Heart right ventricle (tissue), 16 donors: ENCODE results near the gene CAD. TPM values are rescaled to one million over a fixed set of nuclear protein-coding genes. Genes with fewer than 3 reads are reported as not detected.

Source experiments
- ATAC-seq, 8 donors: fragments of 200-7000 bp; cut with Tn5 transposase; one replicate each; pipeline ENCODE4 v1.9.1; 2020; ENCODE audit warnings: mild to moderate bottlenecking in 8 of 8, moderate library complexity in 8 of 8, moderate number of reproducible peaks in 1 of 8
- DNase-seq, 2 donors: peaks; one replicate each; pipeline ENCODE4 v3.0.0-alpha.2; 2020
- H3K27ac ChIP-seq, 10 donors: fragments of 200-600 bp; sonication (generic) in 2 of 10; one replicate each; pipeline versions ENCODE4 v1.5.0 to v1.8.0; 2020 to 2022; ENCODE audit warnings: mild to moderate bottlenecking in 3 of 10
- H3K27me3 ChIP-seq, 7 donors: fragments of 200-600 bp; one replicate each; pipeline ENCODE4 v1.8.0; 2021 to 2022; ENCODE audit warnings: mild to moderate bottlenecking in 2 of 7
- H3K36me3 ChIP-seq, 9 donors: fragments of 200-600 bp; sonication (generic) in 1 of 9; one replicate each; pipeline versions ENCODE4 v1.5.0 to v1.8.0; 2020 to 2022; ENCODE audit warnings: mild to moderate bottlenecking in 2 of 9
- H3K4me1 ChIP-seq, 9 donors: fragments of 200-600 bp; sonication (generic) in 1 of 9; one replicate each; pipeline versions ENCODE4 v1.5.0 to v1.8.0; 2020 to 2022; ENCODE audit warnings: mild to moderate bottlenecking in 4 of 9
- H3K4me3 ChIP-seq, 10 donors: fragments of 200-600 bp; sonication (generic) in 2 of 10; one replicate each; pipeline versions ENCODE4 v1.5.0 to v1.8.0; 2020 to 2022; ENCODE audit warnings: mild to moderate bottlenecking in 7 of 10, moderate library complexity in 2 of 10
- H3K9me3 ChIP-seq, 11 donors: fragments of 200-600 bp in 10 of 11; sonication (generic) in 2 of 11; one replicate each; pipeline versions ENCODE4 v1.5.0 to v1.8.0; 2013 to 2022; ENCODE audit warnings: mild to moderate bottlenecking in 2 of 11, control low read depth in 1 of 11, moderate library complexity in 1 of 11
- WGBS, 2 donors: extraction: QIAGEN DNeasy Blood & Tissue Kit; methylation state at CpG; one replicate each; pipeline ENCODE4 v1.1.7; 2013; ENCODE audit warnings: inconsistent platforms in 1 of 2; 5-methylcytosine and 5-hydroxymethylcytosine counted together
- intact Hi-C, 10 donors: fragments of 100-400 bp; cut with DNase I; formaldehyde crosslinking; loops; one replicate each; pipeline versions ENCODE4 v1.11.1 to v1.14.2; 2022
- polyA plus RNA-seq, 2 donors: library from polyadenylated mRNA; stranded (reverse); fragments of 200-250 nt; gene quantifications; one replicate each; pipeline ENCODE4 v1.2.3, GENCODE V29; 2013
- total RNA-seq, 10 donors: library from RNA; stranded (reverse); fragmentation: NEBNext Ultra II Directional in 3 of 10; extraction: Animal tissue kit (Norgen Biotek cat#: 25700) in 3 of 10; gene quantifications; one replicate each; pipeline versions ENCODE4 v1.2.1 to v1.2.4, GENCODE V29; 2021 to 2023
- TF ChIP-seq, protein P1 (sequence below), 9 donors: fragments of 200-600 bp; sonication (generic) in 2 of 9; IDR thresholded peaks; one replicate each; pipeline versions ENCODE4 v1.5.0 to v1.8.0; 2021 to 2022; ENCODE audit warnings: antibody characterized with exemption in 9 of 9, mild to moderate bottlenecking in 5 of 9, moderate library complexity in 1 of 9
- donor health status: Arrhythmogenic right ventricular cardiomyopathy.
- donor health status: ischemic (EF 13 %, LVEDD 7.1; RV severe dilation, severe dysfunction).
- donor health status: healthy with polysubstance abuse.
- donor health status: DM: no; HTN: yes; CAD: no.
- donor health status: DM: no; HTN: no; CAD: no.
- donor health status: ischemic (EF 25% LVEDD 6.9; RV normal size, moderate dysfunction).
- donor health status: ischemic (EF 25% LVEDD 5.7; RV mildly dilated, moderate dysfunction).
- donor health status: healthy.
- donor health status: DM: yes; HTN: yes; CAD: no.
- donor health status: Ischemic cardiomyopathy.
- donor health status: ischemic (EF 35%, LVEDD 5.7; RV mildly dilated, moderate dysfunction).
- donor health status: nonischemic (EF 11% LVEDD 7.7; RV severe dilation, severe dysfunction).
- donor health status: DM: yes; HTN: yes; CAD: no.
- donor health status: PGD.
- donor health status: ischemic (EF 29% LVEDD 5.4; RV normal size, mild dysfunction).
- donor health status: nonischemic (EF 23%, LVEDD 6.1; RV moderate dilation, normal function).

The CAD gene
- total and polyA plus RNA-seq, 12 donors = 6.1 to 10.6 (median 7.6) TPM

DNA sequence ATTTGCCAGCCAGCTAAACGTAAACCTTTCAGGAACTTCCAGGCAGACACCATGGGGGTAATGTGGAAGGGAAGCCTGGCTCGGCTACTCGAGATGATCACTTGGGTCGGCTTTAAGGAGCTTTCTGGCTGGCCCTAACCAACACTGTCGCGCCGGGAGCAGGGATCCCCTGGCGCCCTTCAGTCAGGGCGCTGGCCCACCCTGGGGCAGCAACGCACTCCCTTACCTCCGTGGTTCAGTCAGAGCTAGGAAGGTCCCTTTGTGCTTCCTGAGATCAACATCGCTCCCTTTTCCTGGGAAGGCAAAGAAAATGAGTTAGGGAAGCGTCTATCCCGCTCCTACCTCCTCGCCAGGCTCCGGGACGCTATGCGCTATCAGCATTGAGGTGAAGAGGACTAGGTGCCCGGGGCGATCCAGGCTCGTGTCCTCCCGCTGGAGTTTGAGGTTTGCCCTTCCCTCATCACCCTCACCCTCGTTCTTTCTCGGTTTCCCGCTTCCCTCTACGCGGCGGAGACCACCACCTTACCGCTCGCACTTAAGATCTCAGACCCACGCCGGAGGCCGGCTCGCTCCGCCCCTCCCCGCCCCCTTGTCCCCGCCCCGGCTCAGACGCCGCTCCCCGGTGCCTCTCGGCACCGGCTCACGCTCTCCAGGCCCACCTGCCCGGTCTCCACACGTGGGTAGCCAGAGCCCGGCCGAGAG is 5.8 kb upstream of the CAD start:
- no peak for DNase-seq
- 2 to 6% methylated on average over 47 to 48 of the region's 48 CpGs for WGBS, 2 donors
- peak in 7 of 8 donors; percentile 1 to 35 (median 3) for ATAC-seq
- peaks cover 7 to 23% (median 17%) of the 10 kb centered on the region in 9 donors for H3K4me1 ChIP-seq
- H3K4me3 ChIP-seq = peak overlapping the region; percentile 50 to 93 (median 77)
- H3K36me3 ChIP-seq = peaks cover 0 to 67% (median 14%) of the 10 kb centered on the region in 9 donors
- H3K9me3 ChIP-seq = no peaks in the 10 kb centered on the region
- intact Hi-C loops = loop anchor here in 3 of 10 donors (5.0 to 10.0 kb wide), 3 partner anchors 143 to 153 kb away; partner anchors contain the start of gene GTF3C2 (in 2 of the 3)
- no peaks in the 10 kb centered on the region for H3K27me3 ChIP-seq
- TF ChIP-seq, protein P1, sequence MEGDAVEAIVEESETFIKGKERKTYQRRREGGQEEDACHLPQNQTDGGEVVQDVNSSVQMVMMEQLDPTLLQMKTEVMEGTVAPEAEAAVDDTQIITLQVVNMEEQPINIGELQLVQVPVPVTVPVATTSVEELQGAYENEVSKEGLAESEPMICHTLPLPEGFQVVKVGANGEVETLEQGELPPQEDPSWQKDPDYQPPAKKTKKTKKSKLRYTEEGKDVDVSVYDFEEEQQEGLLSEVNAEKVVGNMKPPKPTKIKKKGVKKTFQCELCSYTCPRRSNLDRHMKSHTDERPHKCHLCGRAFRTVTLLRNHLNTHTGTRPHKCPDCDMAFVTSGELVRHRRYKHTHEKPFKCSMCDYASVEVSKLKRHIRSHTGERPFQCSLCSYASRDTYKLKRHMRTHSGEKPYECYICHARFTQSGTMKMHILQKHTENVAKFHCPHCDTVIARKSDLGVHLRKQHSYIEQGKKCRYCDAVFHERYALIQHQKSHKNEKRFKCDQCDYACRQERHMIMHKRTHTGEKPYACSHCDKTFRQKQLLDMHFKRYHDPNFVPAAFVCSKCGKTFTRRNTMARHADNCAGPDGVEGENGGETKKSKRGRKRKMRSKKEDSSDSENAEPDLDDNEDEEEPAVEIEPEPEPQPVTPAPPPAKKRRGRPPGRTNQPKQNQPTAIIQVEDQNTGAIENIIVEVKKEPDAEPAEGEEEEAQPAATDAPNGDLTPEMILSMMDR (IDR thresholded peaks at IDR 0.05) = no peak
- H3K27ac ChIP-seq = peak overlapping the region; percentile 89 to 99 (median 98)

DNA sequence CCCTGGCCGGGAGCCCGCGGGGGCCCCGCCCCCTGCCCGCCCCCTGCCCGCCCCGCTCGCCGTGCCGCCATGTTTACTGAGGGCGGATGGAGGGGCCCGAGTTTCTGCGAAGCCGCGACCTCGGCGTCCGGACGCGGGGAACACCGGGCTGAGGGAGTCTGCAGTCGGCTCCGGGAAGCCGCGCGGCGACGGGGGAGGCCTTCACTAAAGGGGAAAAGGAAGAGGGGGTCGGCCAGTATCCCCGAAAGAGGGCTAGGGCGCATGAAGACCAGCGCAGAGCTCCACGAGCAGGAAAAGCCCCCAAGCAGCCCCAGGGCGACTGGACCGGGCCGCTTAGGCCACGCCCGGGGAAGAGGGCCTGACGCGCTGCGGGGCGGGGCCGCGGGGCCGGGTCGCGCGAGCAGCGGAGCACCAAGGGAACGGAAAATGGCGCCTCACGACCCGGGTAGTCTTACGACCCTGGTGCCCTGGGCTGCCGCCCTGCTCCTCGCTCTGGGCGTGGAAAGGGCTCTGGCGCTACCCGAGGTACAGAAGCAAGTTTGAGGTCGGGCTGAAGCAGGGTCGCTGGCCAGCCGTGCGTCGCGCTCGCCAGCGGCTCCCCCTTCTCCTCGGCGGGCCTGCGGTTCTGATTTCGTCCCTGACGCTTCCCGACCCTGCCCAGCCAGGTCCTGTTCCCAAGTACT is 5.1 kb upstream of the CAD start, which contains the start of the genes ATRAID and SLC5A6:
Gene ATRAID, plus strand, starts transcription at position 99 of the 683 bp plus-strand sequence. Its CDS starts 328 bp downstream, at position 427.
Gene SLC5A6, minus strand, starts transcription at position 326 of the 683 bp plus-strand sequence. CDS start 4,618 bp downstream, outside the sequence.
- H3K27me3 ChIP-seq = no peaks in the 10 kb centered on the region
- intact Hi-C loops = loop anchor here in 3 of 10 donors (5.0 to 10.0 kb wide), 3 partner anchors 143 to 153 kb away; partner anchors contain the start of gene GTF3C2 (in 2 of the 3)
- peak within 1 kb of the TSS; percentile 50 to 93 (median 77) for H3K4me3 ChIP-seq
- DNase-seq (peak; percentile 86 to 89), ATAC-seq (peak; percentile 97 to 99 (median 98))
- peak within 1 kb of the TSS; percentile 89 to 99 (median 98) for H3K27ac ChIP-seq
- WGBS, 2 donors = 0 to 1% methylated on average over 72 to 73 of the region's 73 CpGs
- no peaks in the 10 kb centered on the region for H3K9me3 ChIP-seq
- peaks cover 0 to 64% (median 8%) of the 10 kb centered on the region in 9 donors for H3K36me3 ChIP-seq
- peaks cover 7 to 30% (median 22%) of the 10 kb centered on the region in 9 donors for H3K4me1 ChIP-seq
- TF ChIP-seq, protein P1 (IDR thresholded peaks at IDR 0.05) = no peak

DNA sequence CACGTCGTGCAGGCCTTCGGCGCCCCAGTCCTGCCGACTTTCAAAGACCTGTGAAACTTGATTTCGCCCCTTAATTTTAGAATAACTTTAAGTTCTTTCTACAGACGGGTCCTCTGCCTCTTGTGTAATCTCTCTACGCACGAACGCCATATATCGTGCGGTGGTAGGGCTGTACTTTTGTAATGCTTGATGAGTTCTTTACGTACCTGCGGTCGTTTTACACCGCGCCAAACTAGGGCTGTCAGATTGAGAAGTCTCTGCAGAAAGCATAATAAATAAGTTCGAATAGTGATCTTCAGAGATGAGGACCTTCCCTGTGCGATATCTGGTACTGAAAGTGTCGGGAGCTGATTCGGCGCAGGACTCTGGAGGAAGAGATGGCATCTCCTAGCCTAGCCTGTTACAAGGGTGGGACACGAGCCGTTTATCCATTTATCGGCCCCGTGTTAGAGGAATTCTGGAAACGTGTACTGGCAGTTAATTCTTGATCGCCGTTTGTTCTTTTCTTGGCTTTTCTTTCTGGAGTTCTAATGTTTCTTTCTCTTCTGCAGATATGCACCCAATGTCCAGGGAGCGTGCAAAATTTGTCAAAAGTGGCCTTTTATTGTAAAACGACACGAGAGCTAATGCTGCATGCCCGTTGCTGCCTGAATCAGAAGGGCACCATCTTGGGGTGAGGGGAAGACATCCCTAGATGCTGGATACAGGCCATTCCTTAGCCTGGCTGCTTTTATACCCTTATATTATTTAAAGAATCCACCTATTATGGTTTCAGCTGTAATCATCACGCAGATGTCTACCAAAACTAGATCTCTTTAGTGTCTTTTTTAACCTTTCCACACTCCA is 4.3 kb upstream of the CAD start:
- intact Hi-C loops = loop anchor here in 3 of 10 donors (5.0 to 10.0 kb wide), 3 partner anchors 142 to 152 kb away; partner anchors contain the start of gene GTF3C2 (in 2 of the 3)
- WGBS, 2 donors = 6 to 8% methylated on average over 34 of the region's 34 CpGs

More for the DNA sequence above, 4.3 kb upstream of the CAD start:
- peak overlapping the region; percentile 89 to 99 (median 98) for H3K27ac ChIP-seq
- no peak for DNase-seq
- TF ChIP-seq, protein P1 (IDR thresholded peaks at IDR 0.05) = no peak
- H3K36me3 ChIP-seq = peaks cover 0 to 56% (median 8%) of the 10 kb centered on the region in 9 donors
- peak in 6 of 8 donors; percentile 2 to 26 (median 14) for ATAC-seq
- H3K9me3 ChIP-seq = no peaks in the 10 kb centered on the region
- no peaks in the 10 kb centered on the region for H3K27me3 ChIP-seq
- peak overlapping the region; percentile 50 to 93 (median 77) for H3K4me3 ChIP-seq
- peaks cover 7 to 33% (median 28%) of the 10 kb centered on the region in 9 donors for H3K4me1 ChIP-seq
